Liver (tissue), 9 donors: ENCODE data around the gene CTDSP2. TPM values are rescaled to one million over a fixed set of nuclear protein-coding genes. Genes with fewer than 3 reads are reported as not detected.

Source experiments
- DNase-seq: peaks from one replicate; pipeline ENCODE4 v3.0.0-alpha.2; 2017; ENCODE audit warnings: low spot score
- H3K27ac ChIP-seq, 2 donors: one replicate each; pipeline ENCODE4 v1.7.0; 2013; ENCODE audit warnings: inconsistent platforms in 2 of 2, low read length in 2 of 2, control low read depth in 1 of 2, low read depth in 1 of 2, mild to moderate bottlenecking in 1 of 2
- H3K27me3 ChIP-seq, 4 donors: one replicate each; pipeline versions ENCODE4 v1.6.1 to v1.7.0; 2013; ENCODE audit warnings: low read length in 3 of 4, inconsistent platforms in 1 of 4, mild to moderate bottlenecking in 1 of 4, moderate library complexity in 1 of 4; ENCODE audit not compliant: control insufficient read depth in 4 of 4, insufficient read depth in 4 of 4
- H3K36me3 ChIP-seq, 4 donors: one replicate each; pipeline versions ENCODE4 v1.6.1 to v1.7.0; 2013; ENCODE audit warnings: low read length in 3 of 4, mild to moderate bottlenecking in 3 of 4, low read depth in 1 of 4, moderate library complexity in 1 of 4; ENCODE audit not compliant: control insufficient read depth in 4 of 4, insufficient read depth in 3 of 4
- H3K4me1 ChIP-seq, 4 donors: one replicate each; pipeline versions ENCODE4 v1.6.1 to v1.7.0; 2013; ENCODE audit warnings: low read length in 3 of 4, mild to moderate bottlenecking in 3 of 4, moderate library complexity in 1 of 4; ENCODE audit not compliant: control insufficient read depth in 4 of 4, insufficient read depth in 4 of 4
- H3K4me3 ChIP-seq, 3 donors: one replicate each; pipeline versions ENCODE4 v1.6.1 to v1.7.0; 2013; ENCODE audit warnings: low read length in 3 of 3, control low read depth in 1 of 3, low read depth in 1 of 3, mild to moderate bottlenecking in 1 of 3
- H3K9ac ChIP-seq, 2 donors: one replicate each; pipeline ENCODE4 v1.7.0; 2013; ENCODE audit warnings: low read length in 2 of 2, mild to moderate bottlenecking in 2 of 2, moderate library complexity in 2 of 2, control low read depth in 1 of 2, low read depth in 1 of 2
- H3K9me3 ChIP-seq, 4 donors: one replicate each; pipeline versions ENCODE4 v1.6.1 to v1.7.0; 2013; ENCODE audit warnings: low read length in 3 of 4; ENCODE audit not compliant: control insufficient read depth in 4 of 4
- EGR1 ChIP-seq, 2 donors: IDR thresholded peaks; 2 replicates each; pipeline ENCODE4 v1.6.1; 2016 to 2018; ENCODE audit warnings: antibody characterized with exemption in 2 of 2, low read depth in 2 of 2
- FOXA1 ChIP-seq: IDR thresholded peaks from 2 replicates; pipeline ENCODE4 v1.6.1; 2016; ENCODE audit warnings: antibody characterized with exemption
- GABPA ChIP-seq, 2 donors: IDR thresholded peaks in 1 of 2; conservative IDR thresholded peaks in 1 of 2; 2 replicates each; pipeline ENCODE4 v1.6.1; 2016; ENCODE audit warnings: antibody characterized with exemption in 2 of 2, mild to moderate bottlenecking in 1 of 2, moderate library complexity in 1 of 2
- JUND ChIP-seq, 2 donors: IDR thresholded peaks; 2 replicates each; pipeline ENCODE4 v1.6.1; 2016; ENCODE audit warnings: antibody characterized with exemption in 2 of 2
- NR2F2 ChIP-seq: IDR thresholded peaks from 2 replicates; pipeline ENCODE4 v1.6.1; 2016; ENCODE audit warnings: antibody characterized with exemption
- RAD21 ChIP-seq, 2 donors: IDR thresholded peaks; 2 replicates each; pipeline ENCODE4 v1.6.1; 2016; ENCODE audit warnings: antibody characterized with exemption in 2 of 2, mild to moderate bottlenecking in 2 of 2
- RXRA ChIP-seq, 2 donors: IDR thresholded peaks; 2 replicates each; pipeline ENCODE4 v1.6.1; 2017 to 2018; ENCODE audit warnings: antibody characterized with exemption in 2 of 2, mild to moderate bottlenecking in 1 of 2
- SP1 ChIP-seq: IDR thresholded peaks from 2 replicates; pipeline ENCODE4 v1.6.1; 2018; ENCODE audit warnings: antibody characterized with exemption, mild to moderate bottlenecking
- WGBS: extraction: QIAGEN DNeasy Blood & Tissue Kit; methylation state at CpG from one replicate; pipeline ENCODE4 v1.1.7; 2013; 5-methylcytosine and 5-hydroxymethylcytosine counted together
- polyA plus RNA-seq, 2 donors: library from polyadenylated mRNA; stranded (reverse) in 1 of 2; unstranded in 1 of 2; fragments of 200-250 nt in 1 of 2; fragments of >200 nt in 1 of 2; fragmentation: Nextera tagmentation in 1 of 2; extraction: Ambion mirVana in 1 of 2; gene quantifications; one replicate each; pipeline versions ENCODE4 v1.2.1 to v1.2.3, GENCODE V29; 2013 to 2015
- total RNA-seq, 2 donors: library from RNA; depleted of rRNA; stranded (reverse); fragments of >200 nt; gene quantifications; one replicate each; pipeline ENCODE4 v1.2.3, GENCODE V29; 2014
- TF ChIP-seq, protein P1 (sequence below): IDR thresholded peaks from 2 replicates; pipeline ENCODE4 v1.6.1; 2016; ENCODE audit warnings: antibody characterized with exemption
- TF ChIP-seq, protein P2 (sequence below): fragments of 150-350 bp; IDR thresholded peaks from 2 replicates; pipeline ENCODE4 v1.5.1; 2017; ENCODE audit warnings: improper control_type of control experiment, low read depth, low read length; ENCODE audit not compliant: missing input control
- TF ChIP-seq, protein P3 (sequence below): IDR thresholded peaks from 2 replicates; pipeline ENCODE4 v1.6.1; 2016; ENCODE audit warnings: antibody characterized with exemption
- donor health status: healthy.
- donor health status: healthy.
- donor health status: healthy.
- donor health status: healthy.
- donor health status: healthy.

CTDSP2 gene
- total and polyA plus RNA-seq, 4 donors: 20.1 to 60.9 (median 43.7) TPM

DNA sequence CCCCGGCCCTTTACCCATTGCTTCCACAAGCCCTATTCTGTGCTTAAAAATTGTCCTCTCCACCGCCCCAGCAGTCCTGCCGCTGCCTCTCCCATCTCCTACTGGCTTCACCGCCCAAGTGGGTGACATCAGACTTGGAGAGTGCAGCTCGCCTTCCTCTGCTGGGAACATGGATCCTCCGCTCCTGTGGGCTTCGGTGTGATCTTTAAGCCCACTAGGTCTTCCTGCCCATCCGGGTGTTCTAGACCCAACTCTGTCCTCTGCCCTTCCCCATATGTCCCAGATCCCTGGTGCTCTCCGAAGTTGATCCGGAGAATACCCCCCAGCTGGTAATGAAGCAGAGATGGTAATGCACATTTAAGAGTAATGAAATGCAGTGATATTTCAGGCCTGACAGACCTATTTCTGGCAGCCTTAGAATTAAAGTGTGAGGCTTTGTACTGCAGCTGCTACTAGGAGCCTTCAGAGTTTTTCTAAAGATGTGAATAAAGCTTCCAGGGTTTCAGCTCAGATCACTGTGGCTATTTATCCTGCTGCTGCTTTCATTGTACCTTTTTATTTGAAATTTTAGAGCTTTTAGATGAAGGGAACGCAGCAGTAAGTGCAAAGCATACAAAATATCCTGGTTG is 22.9 kb upstream of the CTDSP2 start:
- Histone ChIP-seq H3K36me3 (no peaks in the 10 kb centered on the region), H3K27ac (peak overlapping the region in 1 of 2 donors; percentile 42), H3K9me3 (no peaks in the 10 kb centered on the region), H3K27me3 (no peaks in the 10 kb centered on the region), H3K4me1 (peaks cover 0 to 6% (median 4%) of the 10 kb centered on the region in 4 donors), H3K4me3 (no peak overlapping the region), H3K9ac (no peak overlapping the region)
- DNase-seq: no peak
- no peak for TF ChIP-seq RXRA (IDR thresholded peaks at IDR 0.05)
- TF ChIP-seq, protein P1, sequence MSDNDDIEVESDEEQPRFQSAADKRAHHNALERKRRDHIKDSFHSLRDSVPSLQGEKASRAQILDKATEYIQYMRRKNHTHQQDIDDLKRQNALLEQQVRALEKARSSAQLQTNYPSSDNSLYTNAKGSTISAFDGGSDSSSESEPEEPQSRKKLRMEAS: no peak
- TF ChIP-seq, protein P2, sequence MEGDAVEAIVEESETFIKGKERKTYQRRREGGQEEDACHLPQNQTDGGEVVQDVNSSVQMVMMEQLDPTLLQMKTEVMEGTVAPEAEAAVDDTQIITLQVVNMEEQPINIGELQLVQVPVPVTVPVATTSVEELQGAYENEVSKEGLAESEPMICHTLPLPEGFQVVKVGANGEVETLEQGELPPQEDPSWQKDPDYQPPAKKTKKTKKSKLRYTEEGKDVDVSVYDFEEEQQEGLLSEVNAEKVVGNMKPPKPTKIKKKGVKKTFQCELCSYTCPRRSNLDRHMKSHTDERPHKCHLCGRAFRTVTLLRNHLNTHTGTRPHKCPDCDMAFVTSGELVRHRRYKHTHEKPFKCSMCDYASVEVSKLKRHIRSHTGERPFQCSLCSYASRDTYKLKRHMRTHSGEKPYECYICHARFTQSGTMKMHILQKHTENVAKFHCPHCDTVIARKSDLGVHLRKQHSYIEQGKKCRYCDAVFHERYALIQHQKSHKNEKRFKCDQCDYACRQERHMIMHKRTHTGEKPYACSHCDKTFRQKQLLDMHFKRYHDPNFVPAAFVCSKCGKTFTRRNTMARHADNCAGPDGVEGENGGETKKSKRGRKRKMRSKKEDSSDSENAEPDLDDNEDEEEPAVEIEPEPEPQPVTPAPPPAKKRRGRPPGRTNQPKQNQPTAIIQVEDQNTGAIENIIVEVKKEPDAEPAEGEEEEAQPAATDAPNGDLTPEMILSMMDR: no peak
- TF ChIP-seq JUND (IDR thresholded peaks at IDR 0.05): no peak
- no peak for TF ChIP-seq RAD21 (IDR thresholded peaks at IDR 0.05)
- TF ChIP-seq EGR1 (IDR thresholded peaks at IDR 0.05; ENCODE audit: low read depth in 2 of 2): no peak
- TF ChIP-seq, protein P3, sequence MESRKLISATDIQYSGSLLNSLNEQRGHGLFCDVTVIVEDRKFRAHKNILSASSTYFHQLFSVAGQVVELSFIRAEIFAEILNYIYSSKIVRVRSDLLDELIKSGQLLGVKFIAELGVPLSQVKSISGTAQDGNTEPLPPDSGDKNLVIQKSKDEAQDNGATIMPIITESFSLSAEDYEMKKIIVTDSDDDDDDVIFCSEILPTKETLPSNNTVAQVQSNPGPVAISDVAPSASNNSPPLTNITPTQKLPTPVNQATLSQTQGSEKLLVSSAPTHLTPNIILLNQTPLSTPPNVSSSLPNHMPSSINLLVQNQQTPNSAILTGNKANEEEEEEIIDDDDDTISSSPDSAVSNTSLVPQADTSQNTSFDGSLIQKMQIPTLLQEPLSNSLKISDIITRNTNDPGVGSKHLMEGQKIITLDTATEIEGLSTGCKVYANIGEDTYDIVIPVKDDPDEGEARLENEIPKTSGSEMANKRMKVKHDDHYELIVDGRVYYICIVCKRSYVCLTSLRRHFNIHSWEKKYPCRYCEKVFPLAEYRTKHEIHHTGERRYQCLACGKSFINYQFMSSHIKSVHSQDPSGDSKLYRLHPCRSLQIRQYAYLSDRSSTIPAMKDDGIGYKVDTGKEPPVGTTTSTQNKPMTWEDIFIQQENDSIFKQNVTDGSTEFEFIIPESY: no peak
- TF ChIP-seq SP1: no peak
- 91% methylated on average over 11 of the region's 11 CpGs for WGBS

DNA sequence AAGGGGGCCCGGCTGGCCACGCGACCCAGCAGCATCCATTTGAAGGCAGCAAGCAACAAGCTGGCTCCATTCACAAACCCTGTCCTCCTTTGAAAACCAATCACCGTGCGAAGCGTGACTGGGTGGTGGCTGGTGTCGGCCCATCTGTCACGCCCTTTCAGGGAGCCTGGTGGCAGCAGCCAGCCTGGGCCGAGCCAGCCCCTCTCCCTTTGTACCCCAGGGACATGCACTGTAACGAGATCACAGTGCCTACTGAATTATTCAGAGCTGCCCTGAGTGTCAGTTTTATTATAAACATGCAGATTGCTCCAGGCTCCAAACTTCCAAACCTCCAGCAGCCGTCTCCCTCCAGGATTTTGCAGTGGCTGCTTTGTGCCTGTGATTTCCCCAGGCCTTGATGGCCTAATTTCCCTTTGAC is 22.3 kb upstream of the CTDSP2 start:
- Histone ChIP-seq H3K27me3 (no peaks in the 10 kb centered on the region), H3K27ac (peak overlapping the region in 1 of 2 donors; percentile 42), H3K4me1 (peaks cover 0 to 4% (median 3%) of the 10 kb centered on the region in 4 donors), H3K4me3 (no peak overlapping the region), H3K9ac (no peak overlapping the region), H3K36me3 (no peaks in the 10 kb centered on the region), H3K9me3 (no peaks in the 10 kb centered on the region)
- no peak for DNase-seq
- no peak for TF ChIP-seq FOXA1
- TF ChIP-seq, protein P2: no peak
- TF ChIP-seq NR2F2: no peak
- no peak for TF ChIP-seq GABPA (IDR thresholded peaks at IDR 0.05 in 1 of 2, conservative IDR thresholded peaks at IDR 0.05 in 1 of 2)
- 88% methylated on average over 11 of the region's 11 CpGs for WGBS
